ENCODE results near the gene TBX3. TPM values are rescaled to one million over a fixed set of nuclear protein-coding genes. Genes with fewer than 3 reads are reported as not detected.

The TBX3 gene
- polyA plus RNA-seq, 1 donor from 2014 or later: not detected

GRCh38 chr12:114627393-114627792 is 56.6 kb downstream of the TBX3 start:
- H3K4me3 ChIP-seq (ENCODE audit: low read length): no peak overlapping the region
- H3F3A ChIP-seq (ENCODE audit: insufficient read depth, low read length, poor library complexity, severe bottlenecking): no peaks in the 10 kb centered on the region
- H3K36me3 ChIP-seq (ENCODE audit: insufficient read depth, low read length): no peaks in the 10 kb centered on the region
- H2AFZ ChIP-seq (ENCODE audit: low read depth, low read length): no peak overlapping the region
- no peaks in the 10 kb centered on the region for H3K9me2 ChIP-seq (ENCODE audit: insufficient read depth, low read length)
- H3K4me2 ChIP-seq (ENCODE audit: low read length): no peak overlapping the region
- no peak overlapping the region for H3K27ac ChIP-seq (ENCODE audit: low read length)
- no peaks in the 10 kb centered on the region for H3K27me3 ChIP-seq (ENCODE audit: insufficient read depth, low read depth, low read length)
- H3K9ac ChIP-seq (ENCODE audit: low read length): no peak overlapping the region
- TF ChIP-seq EP300 (conservative IDR thresholded peaks at IDR 0.05; ENCODE audit: poor library complexity, severe bottlenecking): no peak
- TF ChIP-seq REST (IDR thresholded peaks at IDR 0.05; ENCODE audit: borderline replicate concordance): no peak
- TF ChIP-seq TAF1 (IDR thresholded peaks at IDR 0.05; ENCODE audit: low read depth): no peak
- no peak for TF ChIP-seq SMC3 (conservative IDR thresholded peaks at IDR 0.05; ENCODE audit: poor library complexity)
- no peak for TF ChIP-seq POLR2AphosphoS5 (IDR thresholded peaks at IDR 0.05)
- TF ChIP-seq MXI1 (conservative IDR thresholded peaks at IDR 0.05; ENCODE audit: poor library complexity, severe bottlenecking): no peak
- no peaks in the 10 kb centered on the region for H4K20me1 ChIP-seq (ENCODE audit: insufficient read depth)
- H3K9me3 ChIP-seq (ENCODE audit: low read length): no peaks in the 10 kb centered on the region
- no peaks in the 10 kb centered on the region for H3K79me2 ChIP-seq (replicated peaks; ENCODE audit: insufficient read depth, low read length)

GRCh38 chr12:114625294-114625851 is 58.6 kb downstream of the TBX3 start:
- Histone ChIP-seq H3K9ac (ENCODE audit: low read length) (no peak overlapping the region), H3F3A (ENCODE audit: insufficient read depth, low read length, poor library complexity, severe bottlenecking) (no peaks in the 10 kb centered on the region), H3K27ac (ENCODE audit: low read length) (no peak overlapping the region), H3K4me2 (ENCODE audit: low read length) (no peak overlapping the region), H4K20me1 (ENCODE audit: insufficient read depth) (no peaks in the 10 kb centered on the region), H3K27me3 (ENCODE audit: insufficient read depth, low read depth, low read length) (no peaks in the 10 kb centered on the region), H3K36me3 (ENCODE audit: insufficient read depth, low read length) (no peaks in the 10 kb centered on the region), H3K79me2 (replicated peaks; ENCODE audit: insufficient read depth, low read length) (no peaks in the 10 kb centered on the region), H3K9me2 (ENCODE audit: insufficient read depth, low read length) (no peaks in the 10 kb centered on the region), H2AFZ (ENCODE audit: low read depth, low read length) (no peak overlapping the region), H3K4me3 (ENCODE audit: low read length) (no peak overlapping the region), H3K9me3 (ENCODE audit: low read length) (no peaks in the 10 kb centered on the region)
- TF ChIP-seq SMC3 (conservative IDR thresholded peaks at IDR 0.05; ENCODE audit: poor library complexity) (peak; percentile 51), CTCF (IDR thresholded peaks at IDR 0.05; ENCODE audit: poor library complexity, severe bottlenecking) (peak; percentile 49), EP300 (conservative IDR thresholded peaks at IDR 0.05; ENCODE audit: poor library complexity, severe bottlenecking) (no peak), RAD21 (conservative IDR thresholded peaks at IDR 0.05) (peak; percentile 43)

GRCh38 chr12:114623737-114624136 is 60.2 kb downstream of the TBX3 start:
- Histone ChIP-seq H3K27ac (ENCODE audit: low read length) (no peak overlapping the region), H3K79me2 (replicated peaks; ENCODE audit: insufficient read depth, low read length) (no peaks in the 10 kb centered on the region), H3K9ac (ENCODE audit: low read length) (no peak overlapping the region), H3K9me3 (ENCODE audit: low read length) (no peaks in the 10 kb centered on the region), H3K4me2 (ENCODE audit: low read length) (no peak overlapping the region), H3K4me3 (ENCODE audit: low read length) (no peak overlapping the region), H3F3A (ENCODE audit: insufficient read depth, low read length, poor library complexity, severe bottlenecking) (no peaks in the 10 kb centered on the region), H3K36me3 (ENCODE audit: insufficient read depth, low read length) (no peaks in the 10 kb centered on the region), H4K20me1 (ENCODE audit: insufficient read depth) (no peaks in the 10 kb centered on the region), H3K27me3 (ENCODE audit: insufficient read depth, low read depth, low read length) (no peaks in the 10 kb centered on the region), H2AFZ (ENCODE audit: low read depth, low read length) (no peak overlapping the region), H3K9me2 (ENCODE audit: insufficient read depth, low read length) (no peaks in the 10 kb centered on the region)
- no peak for TF ChIP-seq RAD21 (conservative IDR thresholded peaks at IDR 0.05)
- no peak for TF ChIP-seq EP300 (conservative IDR thresholded peaks at IDR 0.05; ENCODE audit: poor library complexity, severe bottlenecking)
- TF ChIP-seq MXI1 (conservative IDR thresholded peaks at IDR 0.05; ENCODE audit: poor library complexity, severe bottlenecking): no peak
- TF ChIP-seq SMC3 (conservative IDR thresholded peaks at IDR 0.05; ENCODE audit: poor library complexity): no peak
- no peak for TF ChIP-seq EZH2 (IDR thresholded peaks at IDR 0.05; ENCODE audit: borderline replicate concordance, insufficient read depth, low read length, poor library complexity, severe bottlenecking)
- no peak for TF ChIP-seq REST (IDR thresholded peaks at IDR 0.05; ENCODE audit: borderline replicate concordance)
- no peak for TF ChIP-seq POLR2AphosphoS5 (IDR thresholded peaks at IDR 0.05)
- TF ChIP-seq CTCF (IDR thresholded peaks at IDR 0.05; ENCODE audit: poor library complexity, severe bottlenecking): no peak
- no peak for TF ChIP-seq TAF1 (IDR thresholded peaks at IDR 0.05; ENCODE audit: low read depth)
